Small intestine (tissue), 7 donors: ENCODE results near the gene TBX2. TPM values are rescaled to one million over a fixed set of nuclear protein-coding genes. Genes with fewer than 3 reads are reported as not detected.

ENCODE experiments used
- DNase-seq, 2 donors: peaks; one replicate each; pipeline versions ENCODE4 v3.0.0 to v3.0.0-alpha.2; 2013
- FAIRE-seq: peaks from 2 replicates; lab custom pipeline; 2012; peaks lifted over from hg19 to GRCh38; lab: Jason Lieb, UNC
- H3K27ac ChIP-seq, 3 donors: one replicate each; pipeline ENCODE4 v1.5.1; 2013; ENCODE audit warnings: low read length in 2 of 3, mild to moderate bottlenecking in 2 of 3, control low read depth in 1 of 3, inconsistent platforms in 1 of 3, low read depth in 1 of 3, moderate library complexity in 1 of 3
- H3K27me3 ChIP-seq, 3 donors: one replicate each; pipeline ENCODE4 v1.6.1; 2013; ENCODE audit warnings: low read length in 3 of 3, inconsistent platforms in 1 of 3; ENCODE audit not compliant: control insufficient read depth in 3 of 3, insufficient read depth in 3 of 3
- H3K36me3 ChIP-seq, 3 donors: one replicate each; pipeline ENCODE4 v1.6.1; 2013; ENCODE audit warnings: low read length in 3 of 3, inconsistent platforms in 1 of 3, low read depth in 1 of 3, mild to moderate bottlenecking in 1 of 3, moderate library complexity in 1 of 3; ENCODE audit not compliant: control insufficient read depth in 3 of 3, insufficient read depth in 2 of 3
- H3K4me1 ChIP-seq, 3 donors: one replicate each; pipeline ENCODE4 v1.6.1; 2013; ENCODE audit warnings: low read length in 2 of 3, inconsistent platforms in 1 of 3, low read depth in 1 of 3, mild to moderate bottlenecking in 1 of 3, moderate library complexity in 1 of 3; ENCODE audit not compliant: control insufficient read depth in 3 of 3, insufficient read depth in 2 of 3
- H3K4me3 ChIP-seq, 3 donors: one replicate each; pipeline ENCODE4 v1.5.1; 2013; ENCODE audit warnings: low read length in 3 of 3, control low read depth in 1 of 3, inconsistent platforms in 1 of 3, low read depth in 1 of 3, mild to moderate bottlenecking in 1 of 3, moderate library complexity in 1 of 3
- H3K9me3 ChIP-seq, 2 donors: one replicate each; pipeline ENCODE4 v1.6.1; 2013; ENCODE audit warnings: low read depth in 1 of 2, low read length in 1 of 2; ENCODE audit not compliant: control insufficient read depth in 2 of 2, insufficient read depth in 1 of 2
- WGBS, 3 donors: extraction: QIAGEN DNeasy Blood & Tissue Kit; methylation state at CpG; one replicate each; pipeline ENCODE4 v1.1.7; 2013; 5-methylcytosine and 5-hydroxymethylcytosine counted together
- polyA plus RNA-seq, 4 donors: library from polyadenylated mRNA; stranded (reverse) in 3 of 4; unstranded in 1 of 4; fragments of 200-250 nt in 3 of 4; fragments of 120-200 nt in 1 of 4; gene quantifications; one replicate each; pipeline versions ENCODE4 v1.2.1 to v1.2.3, GENCODE V29; 2013
- donor health status: healthy with polysubstance abuse.
- donor health status: control.
- donor health status: control.
- donor health status: Bipolar disorder and iron deficiency.
- donor health status: healthy.

Gene TBX2
- polyA plus RNA-seq, 4 donors: 0.45 to 9.6 (median 6.9) TPM

DNA sequence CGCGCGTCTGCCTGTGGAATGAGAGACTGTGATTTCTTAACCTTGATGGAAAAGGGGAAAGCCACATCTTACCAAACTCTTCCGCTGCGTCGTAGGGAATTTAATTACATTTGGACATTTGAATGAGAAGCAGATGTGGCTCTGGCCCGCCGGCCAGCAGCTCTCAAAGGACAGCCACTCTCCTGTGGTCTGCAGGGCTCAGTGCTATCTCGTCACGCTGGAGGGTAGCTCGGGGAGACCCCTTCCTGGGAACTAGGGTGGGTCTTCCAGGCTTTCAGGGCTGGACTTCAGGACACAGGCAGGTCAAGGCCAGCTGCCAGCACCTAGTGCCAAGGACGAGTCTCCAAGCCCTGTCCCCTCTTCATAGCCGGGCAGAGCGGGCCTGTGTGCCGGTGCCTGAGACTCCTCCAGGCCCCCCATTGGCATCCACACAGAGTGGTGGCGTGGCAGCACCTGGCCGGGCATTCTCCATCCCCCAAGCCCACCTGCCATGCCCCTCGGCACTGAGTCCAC, 15.9 kb upstream of the TBX2 start:
- Histone ChIP-seq H3K9me3 (no peaks in the 10 kb centered on the region), H3K4me3 (no peak overlapping the region), H3K27me3 (no peaks in the 10 kb centered on the region), H3K4me1 (no peaks in the 10 kb centered on the region), H3K27ac (no peak overlapping the region), H3K36me3 (no peaks in the 10 kb centered on the region)
- DNase-seq: no peak
- WGBS, 3 donors: 84 to 93% (median 91%) methylated on average over 15 to 18 of the region's 18 CpGs
- no peak for FAIRE-seq

DNA sequence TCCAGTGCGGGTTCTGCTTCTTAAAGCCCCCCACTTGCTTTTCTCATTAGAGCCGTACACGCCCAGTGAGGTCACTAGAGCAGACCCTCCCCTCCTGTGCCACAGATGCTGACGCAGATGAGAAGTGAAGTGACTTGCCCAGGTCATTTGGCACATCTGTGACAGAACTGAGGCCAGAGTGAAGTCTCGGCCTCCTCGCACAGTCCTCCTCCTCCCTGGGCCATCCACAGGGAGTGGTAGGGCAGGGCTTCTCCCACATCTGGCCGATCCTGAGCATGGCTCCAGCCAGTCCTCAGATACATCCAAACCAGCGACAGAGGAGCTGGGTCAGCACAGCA, 15.3 kb upstream of the TBX2 start:
- FAIRE-seq: no peak

DNA sequence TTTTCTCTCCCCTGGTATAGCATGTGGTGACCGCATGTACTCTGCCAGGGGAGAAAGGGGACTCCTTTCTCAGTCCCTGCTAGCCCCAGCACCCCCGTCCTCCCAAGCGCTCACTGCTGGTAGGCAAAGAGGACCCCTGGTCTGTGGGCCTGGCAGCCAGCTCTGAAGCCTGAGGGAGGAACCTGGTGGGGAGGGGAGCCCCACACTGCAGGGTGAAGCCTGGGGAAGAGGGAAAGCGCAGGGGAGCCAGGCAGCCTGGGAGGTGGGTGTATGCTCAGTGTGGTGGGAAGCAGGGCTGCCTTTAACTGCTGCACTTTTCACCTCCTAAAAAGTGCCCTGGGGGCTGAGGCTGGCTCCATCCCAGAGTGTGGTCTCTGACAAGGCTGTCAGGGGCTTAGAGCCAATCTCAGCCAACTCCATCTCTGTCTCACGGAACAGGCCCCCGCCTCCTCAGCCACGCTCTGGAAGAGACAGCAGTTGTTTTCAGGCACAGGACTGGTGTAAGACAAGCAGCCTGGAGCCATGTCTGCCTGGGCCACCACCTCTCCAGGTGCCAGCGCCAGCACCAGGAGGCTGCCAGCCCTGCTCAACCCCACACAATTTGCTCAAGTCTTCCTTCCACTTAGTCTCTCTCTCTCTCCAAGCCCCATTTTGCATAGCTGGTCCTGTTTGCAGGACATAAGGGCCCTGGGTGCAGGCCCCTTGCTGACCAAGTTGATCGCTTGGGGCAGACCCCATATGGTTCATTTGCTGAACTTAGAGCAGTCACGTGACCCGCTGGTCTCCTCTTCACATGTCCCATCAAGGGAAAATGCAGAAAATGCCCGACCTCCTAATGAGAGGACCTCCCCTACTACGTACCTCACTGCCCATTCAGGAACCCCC, 14.7 kb upstream of the TBX2 start:
- Histone ChIP-seq H3K27me3 (no peaks in the 10 kb centered on the region), H3K27ac (no peak overlapping the region), H3K4me3 (no peak overlapping the region), H3K9me3 (no peaks in the 10 kb centered on the region), H3K4me1 (peaks cover 0 to 5% (median 0%) of the 10 kb centered on the region in 3 donors), H3K36me3 (no peaks in the 10 kb centered on the region)
- WGBS, 3 donors: 91 to 98% (median 94%) methylated on average over 12 to 13 of the region's 13 CpGs
- no peak for FAIRE-seq
- DNase-seq: no peak

More for the DNA sequence above, 15.3 kb upstream of the TBX2 start:
- Histone ChIP-seq H3K4me1 (no peaks in the 10 kb centered on the region), H3K4me3 (no peak overlapping the region), H3K27me3 (no peaks in the 10 kb centered on the region), H3K9me3 (no peaks in the 10 kb centered on the region), H3K36me3 (no peaks in the 10 kb centered on the region), H3K27ac (no peak overlapping the region)
- WGBS, 3 donors: 89 to 94% (median 91%) methylated on average over 8 of the region's 8 CpGs
- no peak for DNase-seq

DNA sequence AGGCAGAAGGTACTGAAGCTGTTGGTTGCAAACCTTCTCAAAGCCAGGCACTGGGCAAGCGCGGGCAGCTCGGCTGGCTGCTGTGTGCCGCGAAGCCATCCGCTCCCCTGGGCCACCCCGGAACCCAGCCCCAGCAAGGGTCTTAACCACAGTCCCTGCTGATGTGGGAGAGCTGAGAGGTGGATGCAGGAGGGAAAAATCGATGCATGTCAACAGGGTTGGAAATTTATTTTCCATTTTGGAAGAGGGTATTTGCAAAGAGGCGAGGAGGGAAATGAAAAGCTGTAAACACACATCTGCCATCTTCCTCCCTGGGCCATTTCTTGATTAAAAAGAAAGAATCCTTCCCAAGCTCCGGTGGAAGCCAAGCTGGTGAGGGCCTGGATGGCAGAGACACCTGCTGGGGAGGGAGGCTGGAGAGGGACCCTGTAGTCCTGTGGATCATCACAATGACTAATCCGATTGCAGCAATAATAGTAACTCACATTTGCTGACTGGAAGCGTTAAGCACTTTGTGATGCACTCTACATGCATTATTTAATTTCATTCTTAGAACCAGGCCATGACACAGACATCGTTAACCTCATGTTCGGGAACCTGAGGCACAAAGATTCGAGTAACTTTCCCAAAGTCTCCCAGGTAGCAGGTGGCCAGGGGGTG, 13.9 kb upstream of the TBX2 start:
- WGBS, 3 donors: 92 to 93% (median 92%) methylated on average over 15 of the region's 15 CpGs

DNA sequence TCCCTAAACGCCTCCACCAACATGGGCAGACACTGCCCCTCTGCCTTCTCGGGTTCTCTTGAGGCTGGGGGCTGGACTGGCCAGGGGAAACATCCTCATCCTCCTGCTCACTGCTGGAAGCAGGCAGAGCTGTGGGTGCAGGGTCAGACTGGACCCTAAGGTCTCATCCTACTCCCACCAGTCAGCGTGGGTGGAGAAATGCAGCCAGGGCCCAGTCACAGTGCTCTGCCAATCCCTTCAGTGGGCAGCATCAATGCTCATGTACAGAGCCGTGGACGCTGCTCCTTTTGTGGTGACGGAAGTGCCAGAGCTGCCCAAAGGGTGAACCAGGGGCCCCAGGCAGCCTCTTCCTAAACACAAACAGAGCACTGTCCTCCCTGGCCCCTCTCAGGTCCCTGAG, 13.4 kb upstream of the TBX2 start:
- 78 to 87% (median 87%) methylated on average over 6 of the region's 6 CpGs for WGBS, 3 donors
- no peak for FAIRE-seq

More for the DNA sequence above, 13.9 kb upstream of the TBX2 start:
- Histone ChIP-seq H3K4me1 (peaks cover 0 to 5% (median 0%) of the 10 kb centered on the region in 3 donors), H3K27me3 (no peaks in the 10 kb centered on the region), H3K9me3 (no peaks in the 10 kb centered on the region), H3K27ac (no peak overlapping the region), H3K4me3 (no peak overlapping the region), H3K36me3 (no peaks in the 10 kb centered on the region)
- no peak for DNase-seq
- no peak for FAIRE-seq

DNA sequence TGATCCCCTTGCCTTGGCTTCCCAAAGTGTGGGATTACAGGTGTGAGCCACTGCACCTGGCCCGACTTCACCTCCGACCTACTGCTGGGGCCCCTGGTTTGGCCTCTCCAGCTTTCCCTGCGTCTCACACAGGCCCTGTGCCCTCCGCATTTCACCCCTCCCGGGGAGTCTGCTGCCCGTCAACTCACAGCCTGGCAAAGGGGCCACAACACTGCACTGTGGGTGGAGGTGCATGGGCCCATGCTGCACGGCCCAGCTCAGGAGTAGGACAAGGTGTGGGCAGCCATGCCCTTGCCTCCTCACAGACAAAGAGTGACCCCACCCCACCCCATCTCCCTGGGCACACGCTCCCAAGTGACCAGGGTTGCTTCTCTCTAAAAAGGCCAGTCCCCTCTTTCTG, 12.6 kb upstream of the TBX2 start:
- WGBS, 3 donors: 85 to 96% (median 92%) methylated on average over 7 to 8 of the region's 8 CpGs
- no peak for DNase-seq
- Histone ChIP-seq H3K9me3 (no peaks in the 10 kb centered on the region), H3K27ac (no peak overlapping the region), H3K4me3 (no peak overlapping the region), H3K36me3 (no peaks in the 10 kb centered on the region), H3K4me1 (peaks cover 0 to 5% (median 0%) of the 10 kb centered on the region in 3 donors), H3K27me3 (no peaks in the 10 kb centered on the region)
- no peak for FAIRE-seq

More for the DNA sequence above, 13.4 kb upstream of the TBX2 start:
- H3K9me3 ChIP-seq: no peaks in the 10 kb centered on the region
- no peak overlapping the region for H3K4me3 ChIP-seq
- peaks cover 0 to 5% (median 0%) of the 10 kb centered on the region in 3 donors for H3K4me1 ChIP-seq
- no peak overlapping the region for H3K27ac ChIP-seq
- H3K27me3 ChIP-seq: no peaks in the 10 kb centered on the region
- no peaks in the 10 kb centered on the region for H3K36me3 ChIP-seq
- no peak for DNase-seq

DNA sequence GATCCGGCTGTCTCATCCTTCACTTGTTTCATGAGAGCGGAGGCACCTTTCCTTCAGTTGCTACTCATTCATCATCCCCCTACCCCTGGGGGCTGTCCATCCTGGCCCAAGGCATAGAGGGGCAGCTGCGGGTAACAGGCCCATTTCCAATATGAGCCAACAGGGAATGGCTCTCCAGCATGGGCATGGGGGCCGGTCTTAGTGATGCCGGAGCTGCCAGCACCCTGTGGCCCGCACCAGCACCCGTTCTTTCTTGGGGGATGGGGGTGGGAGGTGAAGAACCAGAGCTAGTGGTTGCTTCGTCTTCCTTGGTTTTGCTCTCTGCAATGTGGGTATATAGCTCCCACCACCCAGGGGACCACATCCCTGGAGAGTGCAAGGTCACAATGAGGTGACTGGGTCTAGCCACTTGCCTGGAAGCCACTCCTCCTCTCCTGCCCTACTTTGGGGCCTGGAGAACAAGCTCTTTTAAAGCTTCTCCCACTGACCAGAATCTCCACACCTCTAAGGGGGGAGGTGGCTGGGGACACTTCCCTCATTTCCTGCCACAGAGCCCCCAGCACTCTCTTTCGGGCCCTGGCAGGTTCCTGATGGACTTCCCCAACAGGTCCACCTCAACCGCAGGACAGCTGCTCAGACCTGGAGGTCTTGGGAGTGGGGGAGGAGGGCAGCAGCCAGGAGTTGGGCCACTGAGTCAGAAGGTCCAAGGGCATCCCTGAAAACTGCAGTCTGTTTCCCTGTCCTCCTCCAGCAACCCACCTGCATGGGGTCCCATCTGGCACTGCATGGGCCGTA, 11.9 kb upstream of the TBX2 start:
- no peak for DNase-seq
- Histone ChIP-seq H3K36me3 (peaks cover 0 to 4% (median 0%) of the 10 kb centered on the region in 3 donors), H3K27me3 (peaks cover 0 to under 1% (median 0%) of the 10 kb centered on the region in 3 donors), H3K4me3 (no peak overlapping the region), H3K4me1 (peaks cover 0 to 5% (median 0%) of the 10 kb centered on the region in 3 donors), H3K27ac (no peak overlapping the region), H3K9me3 (no peaks in the 10 kb centered on the region)
- 91 to 97% (median 95%) methylated on average over 11 of the region's 11 CpGs for WGBS, 3 donors
- no peak for FAIRE-seq
